ENCODE measurements around the gene EIF3D. TPM values are rescaled to one million over a fixed set of nuclear protein-coding genes. Genes with fewer than 3 reads are reported as not detected.
A peak's percentile ranks its signal among the peaks of the same experiment; 100 is the strongest.

EIF3D gene
- total and polyA plus RNA-seq, 2 of the 13 experiments (the other 11 are each of a cell fraction or from before 2014, with no cell fraction given), result 118 to 274 TPM

GRCh38 chr22:36505998-36506635, 22.8 kb downstream of the EIF3D start (continued):
- TF ChIP-seq MAX (IDR thresholded peaks at IDR 0.05) (no peak), HOXA3 (CRISPR knock-in tag; IDR thresholded peaks at IDR 0.05) (peak; percentile 42; the same call in 1 of the 2 replicates), ZNF230 (CRISPR knock-in tag; IDR thresholded peaks at IDR 0.05) (peak; percentile 17; the same call in 1 of the 2 replicates), FOXO4 (CRISPR knock-in tag; conservative IDR thresholded peaks at IDR 0.05) (no peak), NFE2L1 (CRISPR knock-in tag; IDR thresholded peaks at IDR 0.05; ENCODE audit: borderline replicate concordance) (no peak), ZNF782 (CRISPR knock-in tag; IDR thresholded peaks at IDR 0.05; ENCODE audit: borderline replicate concordance) (0 out of 2 replicates have a peak, but pooled peaks have one; percentile 50), DNMT1 (CRISPR knock-in tag; IDR thresholded peaks at IDR 0.05) (0 out of 2 replicates have a peak, but pooled peaks have one; percentile 39)

GRCh38 chr22:36497910-36498665, 30.9 kb downstream of the EIF3D start:
- intact Hi-C loops (cut with micrococcal nuclease; ENCODE audit: unreplicated experiment), result no loop called here
- Histone ChIP-seq H3K4me1 (ENCODE audit: insufficient read depth, low read length) (no peaks in the 10 kb centered on the region), H3K4me3 (replicated peaks in 1 of 3; ENCODE audit: insufficient read depth in 1 of 3, low read depth in 2 of 3, low read length in 3 of 3) (no peak overlapping the region), H3K9me3 (ENCODE audit: low read length) (no peaks in the 10 kb centered on the region), H2AFZ (ENCODE audit: low read length) (no peak overlapping the region), H4K20me1 (ENCODE audit: insufficient read depth, low read length) (no peaks in the 10 kb centered on the region), H3K36me3 (replicated peaks in 1 of 2; ENCODE audit: control insufficient read depth in 1 of 2, insufficient read depth in 2 of 2, low read length in 2 of 2) (peaks cover 23 to 63% of the 10 kb centered on the region in 2 experiments), H3K27ac (ENCODE audit: extremely low read length, insufficient read depth, low read length) (no peak overlapping the region), H3K27me3 (ENCODE audit: control insufficient read depth in 1 of 2, insufficient read depth in 2 of 2, low read length in 2 of 2) (no peaks in the 10 kb centered on the region), H3K9ac (ENCODE audit: insufficient read depth, low read depth, low read length) (no peak overlapping the region), H3K4me2 (ENCODE audit: low read depth, low read length) (no peak overlapping the region), H3K79me2 (ENCODE audit: insufficient read depth, low read length) (no peaks in the 10 kb centered on the region)
- ChIA-PET CTCF (ENCODE audit: low intra/inter-chr PET ratio, low total read pairs) (no interaction called here), POLR2A (no interaction called here)
- TF ChIP-seq AGO2 (optimal IDR thresholded peaks at IDR 0.05; ENCODE audit: low read depth, low read length), result peak; percentile 42
- no peak for TF ChIP-seq ZIK1 (CRISPR knock-in tag; IDR thresholded peaks at IDR 0.05; ENCODE audit: borderline replicate concordance, low read depth)
- 95% methylated on average over 26 of the region's 30 CpGs for WGBS (ENCODE audit: low lambda C conversion rate)
- BruUV-seq (replicated peaks), result no TSS peak
- in situ Hi-C loops (cut with HindIII; ENCODE audit: extremely low pct_ligation_motif_present, low pct_unique_long_range_greater_than_20kb), result no loop called here
- ATAC-seq, result peak; percentile 39; the same call in 2 of the 3 replicates
- FAIRE-seq, result no peak
- DNase-seq (ENCODE audit: low spot score), result no peak
